OCI-LY3 (cell line): ENCODE results near the gene TSPAN9.

Source experiments
- CTCF ChIP-seq: fragments of 200-600, 300-600 bp; sonication (generic); IDR thresholded peaks from 2 replicates; pipeline ENCODE4 v1.5.1; 2014; ENCODE audit warnings: antibody characterized with exemption, low read length, low read depth
- EZH2phosphoT487 ChIP-seq: fragments of 200-600 bp; shearing (Covaris generic); IDR thresholded peaks from 2 replicates; pipeline ENCODE4 v1.6.1; 2018; ENCODE audit warnings: antibody characterized with exemption, mixed run types, low read depth

- TF ChIP-seq CTCF (no peak), EZH2phosphoT487 (no peak)
Measured at GRCh38 chr12:3120701-3121100, 43.5 kb downstream of the TSPAN9 start.
